ENCODE data around the gene RGSL1. TPM values are rescaled to one million over a fixed set of nuclear protein-coding genes. Genes with fewer than 3 reads are reported as not detected.
A peak's percentile ranks its signal among the peaks of the same experiment; 100 is the strongest.

The RGSL1 gene
- total RNA-seq, 1 donor from 2014 or later: not detected

GRCh38 chr1:182596934-182597333 lies 147.0 kb downstream of the RGSL1 start:
- no peak for ATAC-seq
- no peak overlapping the region for H3K4me3 ChIP-seq
- no peak for TF ChIP-seq CTCF (IDR thresholded peaks at IDR 0.05)
- H3K36me3 ChIP-seq: peaks cover 31% of the 10 kb centered on the region
- H3K27ac ChIP-seq: no peak overlapping the region
- H3K9me3 ChIP-seq: no peaks in the 10 kb centered on the region
- H3K4me1 ChIP-seq: peaks cover 35% of the 10 kb centered on the region
- no peaks in the 10 kb centered on the region for H3K27me3 ChIP-seq (ENCODE audit: low read depth)
- intact Hi-C loops (cut with DNase I): no loop called here
- DNase-seq: no peak

DNA sequence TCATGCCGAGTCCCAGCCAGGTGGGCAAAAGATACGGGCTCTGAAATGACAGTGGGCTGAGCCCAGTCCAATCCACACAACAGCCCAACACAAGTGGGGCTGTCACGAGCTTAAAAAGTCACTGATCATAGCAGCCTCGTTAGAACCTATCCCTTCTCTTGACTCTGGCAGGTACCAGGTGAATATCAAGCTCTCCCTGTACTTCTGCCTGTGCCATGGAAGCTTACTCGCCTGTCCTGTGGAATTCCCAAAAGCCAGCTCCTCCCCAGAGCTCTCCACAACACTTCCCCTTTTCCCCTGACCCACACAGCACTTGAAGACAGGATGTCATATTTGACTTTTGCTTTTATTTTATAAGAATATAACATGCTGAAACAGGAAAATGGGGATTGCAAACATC lies 148.3 kb downstream of the RGSL1 start:
- Histone ChIP-seq H3K9me3 (no peaks in the 10 kb centered on the region), H3K4me1 (peaks cover 37% of the 10 kb centered on the region), H3K4me3 (no peak overlapping the region), H3K27me3 (ENCODE audit: low read depth) (no peaks in the 10 kb centered on the region), H3K27ac (no peak overlapping the region), H3K36me3 (peaks cover 31% of the 10 kb centered on the region)
- intact Hi-C loops (cut with DNase I): no loop called here
- no peak for TF ChIP-seq CTCF (IDR thresholded peaks at IDR 0.05)
- ATAC-seq (no peak), DNase-seq (no peak)

- H3K36me3 ChIP-seq: peaks cover 31% of the 10 kb centered on the region
- H3K27ac ChIP-seq: no peak overlapping the region
- H3K4me3 ChIP-seq: no peak overlapping the region
- DNase-seq (no peak), ATAC-seq (no peak)
- no peaks in the 10 kb centered on the region for H3K9me3 ChIP-seq
- TF ChIP-seq CTCF (IDR thresholded peaks at IDR 0.05): peak; percentile 34
- intact Hi-C loops (cut with DNase I): no loop called here
- H3K4me1 ChIP-seq: peaks cover 46% of the 10 kb centered on the region
- H3K27me3 ChIP-seq (ENCODE audit: low read depth): no peaks in the 10 kb centered on the region
Observed at GRCh38 chr1:182599339-182599738, 149.4 kb downstream of the RGSL1 start.

DNA sequence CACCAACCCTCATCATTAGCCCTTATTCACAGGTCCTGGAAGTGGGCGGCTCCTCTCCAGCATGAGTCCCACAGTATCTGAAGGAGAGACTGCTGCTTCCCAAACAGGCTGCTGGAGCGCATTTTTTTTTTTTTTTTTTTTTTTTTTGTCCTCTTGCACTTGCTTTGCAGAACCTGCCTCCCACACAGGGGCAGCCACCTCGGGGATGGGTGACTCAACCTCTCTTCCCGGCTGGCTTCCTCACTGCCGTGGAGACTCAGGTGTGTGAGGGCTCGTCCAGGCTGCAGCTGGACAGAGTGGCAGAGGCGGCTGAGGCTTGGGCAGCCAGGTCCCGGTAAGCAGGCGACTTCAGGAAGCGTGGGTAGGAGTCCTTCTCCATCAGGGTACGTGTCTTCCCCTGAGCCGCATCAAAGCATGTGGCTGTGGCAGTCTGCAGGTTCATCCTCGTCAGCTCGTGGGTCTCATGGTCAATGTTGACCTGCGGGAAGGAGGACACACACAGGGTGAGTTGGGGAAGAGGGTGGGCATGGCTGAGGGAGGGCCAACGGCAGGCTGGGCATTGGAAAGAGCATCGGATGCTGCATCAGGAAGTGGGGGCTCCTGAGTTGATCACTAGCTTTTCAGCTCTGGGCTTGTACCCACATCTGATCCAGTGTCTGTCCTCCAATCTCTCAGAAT lies 150.2 kb downstream of the RGSL1 start:
- H3K9me3 ChIP-seq: no peaks in the 10 kb centered on the region
- peaks cover 31% of the 10 kb centered on the region for H3K36me3 ChIP-seq
- intact Hi-C loops (cut with DNase I): loop anchor here (5.0 kb wide), 1 partner anchor 182 kb away; no protein-coding TSS in a partner anchor
- H3K27ac ChIP-seq: no peak overlapping the region
- no peak for ATAC-seq
- no peak for TF ChIP-seq CTCF (IDR thresholded peaks at IDR 0.05)
- no peak overlapping the region for H3K4me3 ChIP-seq
- H3K4me1 ChIP-seq: peaks cover 50% of the 10 kb centered on the region
- DNase-seq: no peak
- no peaks in the 10 kb centered on the region for H3K27me3 ChIP-seq (ENCODE audit: low read depth)

GRCh38 chr1:182600745-182601415 lies 150.9 kb downstream of the RGSL1 start:
- Histone ChIP-seq H3K27ac (no peak overlapping the region), H3K4me1 (peaks cover 50% of the 10 kb centered on the region), H3K9me3 (no peaks in the 10 kb centered on the region), H3K4me3 (peak overlapping the region; percentile 68), H3K27me3 (ENCODE audit: low read depth) (no peaks in the 10 kb centered on the region), H3K36me3 (peaks cover 31% of the 10 kb centered on the region)
- DNase-seq (no peak), ATAC-seq (no peak)
- intact Hi-C loops (cut with DNase I): loop anchor here (5.0 kb wide), 1 partner anchor 181 kb away; no protein-coding TSS in a partner anchor
- no peak for TF ChIP-seq CTCF (IDR thresholded peaks at IDR 0.05)

Data from lower lobe of right lung (tissue), 2 donors.